GM18526 (cell line): ENCODE measurements around the gene RFX5.

Experiments used
- POLR2A ChIP-seq: IDR thresholded peaks from 3 replicates; pipeline ENCODE4 v1.6.1; 2011; ENCODE audit not compliant: insufficient read length; ENCODE audit errors: extremely low read depth

The RFX5 gene

GRCh38 chr1:151367658-151368392 lies 20.8 kb upstream of the RFX5 start:
- no peak for TF ChIP-seq POLR2A

- TF ChIP-seq POLR2A = no peak
Measured at GRCh38 chr1:151364996-151365395, 17.9 kb upstream of the RFX5 start.

- TF ChIP-seq POLR2A = no peak
Measured at GRCh38 chr1:151362308-151363155, 15.5 kb upstream of the RFX5 start.

- no peak for TF ChIP-seq POLR2A
Measured at GRCh38 chr1:151361883-151362282, 14.8 kb upstream of the RFX5 start.

- TF ChIP-seq POLR2A = no peak
Measured at GRCh38 chr1:151356696-151357095, 9.6 kb upstream of the RFX5 start.

- TF ChIP-seq POLR2A = no peak
Measured at GRCh38 chr1:151352021-151352718, 5.1 kb upstream of the RFX5 start.

- TF ChIP-seq POLR2A = no peak
Measured at GRCh38 chr1:151347523-151348246, 633 bp upstream of the RFX5 start.

GRCh38 chr1:151346082-151346768 lies 827 bp downstream of the RFX5 start:
- TF ChIP-seq POLR2A = no peak

- no peak for TF ChIP-seq POLR2A
Measured at GRCh38 chr1:151344291-151344690, 2.8 kb downstream of the RFX5 start.

- TF ChIP-seq POLR2A = no peak
Measured at GRCh38 chr1:151343587-151343986, 3.5 kb downstream of the RFX5 start.

- no peak for TF ChIP-seq POLR2A
Measured at GRCh38 chr1:151342569-151342968, 4.5 kb downstream of the RFX5 start.

GRCh38 chr1:151342021-151342420 lies 5.0 kb downstream of the RFX5 start:
- no peak for TF ChIP-seq POLR2A

GRCh38 chr1:151340870-151341754 lies 5.9 kb downstream of the RFX5 start:
- TF ChIP-seq POLR2A = no peak

- no peak for TF ChIP-seq POLR2A
Measured at GRCh38 chr1:151336556-151336955, 10.5 kb downstream of the RFX5 start.
